NCI-H2196 (cell line): Measurements from ENCODE around the gene ANO10.
"Not testable (repeated sequence)": the region's sequence is repeated elsewhere in the genome, so short reads cannot be mapped to it uniquely, and the experiment has no call there.

Experiments
- DNase-seq: peaks from one replicate; lab custom pipeline; 2025; ENCODE audit not compliant: unreplicated experiment; lab: John Stamatoyannopoulos, UW

Gene ANO10

GRCh38 chr3:43379343-43379742 is 242.5 kb downstream of the ANO10 start:
- no peak for DNase-seq

DNA sequence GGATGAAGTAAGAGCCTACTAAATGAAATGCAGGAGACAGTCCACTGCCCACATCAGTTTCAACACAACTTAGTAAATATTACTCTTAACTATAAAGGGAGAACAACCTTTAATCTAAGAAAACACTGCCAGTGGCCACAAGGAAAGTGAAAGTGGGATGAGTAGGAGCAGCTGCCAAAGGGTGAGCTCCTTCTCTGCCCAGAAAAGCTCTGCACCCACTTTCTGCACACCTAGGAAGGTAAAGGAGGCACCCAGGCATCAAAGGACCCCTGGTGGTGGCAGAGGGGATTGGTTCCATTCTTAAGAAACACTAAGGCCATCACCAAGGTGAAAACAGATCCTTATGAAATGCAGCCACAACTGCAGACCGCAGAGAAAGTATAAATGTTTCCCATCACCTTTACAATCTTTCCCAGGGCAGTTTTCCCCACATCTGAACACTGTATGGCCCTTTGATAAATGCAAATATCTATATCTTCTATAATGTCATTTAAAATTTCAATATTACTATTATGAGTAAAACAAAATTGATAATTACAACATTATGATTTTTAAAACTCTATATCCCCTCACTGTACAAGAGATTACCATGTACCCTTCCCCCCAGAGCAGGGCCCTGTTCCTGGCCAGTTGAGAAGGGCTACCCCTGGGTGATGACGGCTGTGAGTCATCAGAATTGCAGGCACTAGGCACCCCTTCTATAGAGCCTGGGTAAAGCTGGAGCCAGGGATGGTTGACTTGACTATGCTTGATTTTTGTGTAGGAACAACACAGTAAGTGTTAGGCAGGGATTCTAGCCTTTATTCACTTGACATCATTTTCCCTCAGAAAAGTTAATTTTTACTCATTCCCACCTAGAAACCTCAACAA is 243.5 kb downstream of the ANO10 start:
- no peak for DNase-seq

DNA sequence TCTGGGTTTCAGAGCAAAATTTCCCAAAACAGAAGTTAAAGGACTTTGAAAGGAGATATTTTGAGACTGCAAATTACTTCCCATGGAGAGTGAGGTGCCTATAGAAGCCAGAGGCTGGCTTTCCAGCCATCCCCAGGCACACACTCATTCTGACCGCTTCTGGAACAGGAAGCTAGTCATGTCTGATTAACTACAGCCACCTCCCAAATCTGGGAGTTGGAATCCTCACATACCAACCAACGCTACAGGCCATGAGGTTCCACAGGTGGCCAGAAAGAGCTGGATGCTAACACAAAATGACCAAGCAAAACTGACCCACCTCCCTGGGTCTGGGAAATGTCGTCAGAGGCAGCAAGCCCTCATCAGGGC is 248.3 kb downstream of the ANO10 start:
- no peak for DNase-seq

- no peak for DNase-seq
These were observed 248.8 kb downstream of the ANO10 start for GRCh38 chr3:43372809-43373559.

DNA sequence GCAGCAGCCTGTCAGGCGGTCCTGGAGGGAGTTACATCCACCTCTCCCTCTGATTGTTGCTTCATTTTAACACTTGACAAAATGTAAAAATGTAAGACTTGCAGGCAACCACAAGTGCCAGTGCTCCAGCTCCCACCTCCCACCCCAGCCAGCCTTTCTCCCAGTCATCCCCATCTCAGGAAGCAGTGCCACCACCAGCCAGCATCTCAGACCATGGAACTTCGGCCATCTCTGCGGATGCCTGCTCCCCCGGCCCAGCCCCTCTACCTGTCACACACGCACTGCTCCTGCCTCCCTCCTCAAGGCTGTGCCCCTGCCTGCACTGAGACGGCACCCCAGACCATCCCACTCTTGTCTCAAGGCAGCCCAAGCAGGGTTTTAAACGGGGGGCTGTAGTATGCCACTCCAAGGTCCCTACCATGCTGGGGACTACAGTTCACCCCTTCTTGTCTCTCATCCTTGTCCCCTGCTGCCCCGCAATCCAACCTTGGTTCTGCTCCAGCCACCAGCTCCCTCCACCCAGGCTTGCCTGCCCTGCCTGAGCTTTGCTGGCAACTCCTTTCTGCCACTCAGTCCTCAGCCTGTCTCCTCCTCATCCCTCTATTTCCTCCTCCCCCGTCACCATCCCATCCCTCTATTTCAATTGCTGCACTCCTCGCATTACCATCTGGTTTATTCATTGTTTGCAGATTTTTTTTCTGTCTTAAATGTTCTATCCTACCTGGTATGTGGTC is 249.6 kb downstream of the ANO10 start:
- no peak for DNase-seq

GRCh38 chr3:43371494-43371893 is 250.3 kb downstream of the ANO10 start:
- no peak for DNase-seq

DNA sequence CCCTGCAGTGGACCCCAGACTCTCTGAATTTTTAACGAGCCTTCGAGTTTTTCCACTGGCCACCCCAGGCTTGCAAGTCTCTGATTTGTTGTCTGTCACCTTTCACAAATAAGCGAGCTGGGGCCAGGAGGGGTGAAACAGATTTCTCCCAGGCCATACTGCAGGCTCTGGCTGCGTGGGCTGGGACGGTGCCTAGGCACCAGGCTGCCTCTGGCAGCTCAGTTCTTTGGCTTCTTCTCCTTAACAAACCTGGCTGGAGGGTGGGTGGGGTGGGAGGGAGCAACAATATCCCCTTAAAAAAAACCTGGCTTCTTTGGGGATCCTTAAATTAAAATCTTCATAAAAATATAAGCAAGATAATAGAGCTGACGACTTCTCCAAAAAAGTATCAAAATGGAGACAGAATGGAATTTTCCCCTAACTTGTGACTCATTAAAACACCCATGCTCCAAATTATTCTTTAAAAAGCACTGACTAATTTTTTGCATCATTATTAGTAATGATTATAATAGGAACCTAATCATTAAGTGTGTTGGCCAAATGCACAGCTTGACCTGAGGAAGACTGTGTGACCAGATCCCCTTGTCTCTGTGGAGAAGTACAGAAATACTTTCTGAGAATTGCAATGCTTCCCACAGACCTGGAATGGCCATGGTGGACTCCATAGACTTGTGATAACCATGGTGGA is 251.4 kb downstream of the ANO10 start:
- no peak for DNase-seq

- no peak for DNase-seq
These were observed 252.2 kb downstream of the ANO10 start for GRCh38 chr3:43369404-43370292.

DNA sequence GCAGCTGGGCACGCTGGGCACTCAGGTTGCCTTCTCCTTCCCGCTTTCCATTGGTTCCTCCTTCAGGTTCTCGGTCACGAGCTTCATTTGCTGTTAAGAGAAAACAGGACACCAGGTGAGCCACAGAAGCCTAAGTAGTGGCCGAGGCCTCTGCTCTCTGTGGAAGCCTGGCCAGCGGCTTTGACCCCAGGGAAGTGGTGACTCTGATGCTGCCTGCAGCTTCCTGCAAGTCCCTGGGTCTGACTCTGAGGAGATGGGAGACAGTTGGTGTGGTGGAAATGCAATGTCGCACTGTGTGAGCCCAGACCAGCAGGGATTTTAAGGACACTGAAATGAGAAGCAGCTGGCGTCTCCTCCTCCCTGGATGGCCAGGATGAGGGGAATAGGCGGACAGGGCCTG is 254.9 kb downstream of the ANO10 start:
- no peak for DNase-seq

GRCh38 chr3:43366481-43366880 is 255.3 kb downstream of the ANO10 start:
- DNase-seq = no peak

DNA sequence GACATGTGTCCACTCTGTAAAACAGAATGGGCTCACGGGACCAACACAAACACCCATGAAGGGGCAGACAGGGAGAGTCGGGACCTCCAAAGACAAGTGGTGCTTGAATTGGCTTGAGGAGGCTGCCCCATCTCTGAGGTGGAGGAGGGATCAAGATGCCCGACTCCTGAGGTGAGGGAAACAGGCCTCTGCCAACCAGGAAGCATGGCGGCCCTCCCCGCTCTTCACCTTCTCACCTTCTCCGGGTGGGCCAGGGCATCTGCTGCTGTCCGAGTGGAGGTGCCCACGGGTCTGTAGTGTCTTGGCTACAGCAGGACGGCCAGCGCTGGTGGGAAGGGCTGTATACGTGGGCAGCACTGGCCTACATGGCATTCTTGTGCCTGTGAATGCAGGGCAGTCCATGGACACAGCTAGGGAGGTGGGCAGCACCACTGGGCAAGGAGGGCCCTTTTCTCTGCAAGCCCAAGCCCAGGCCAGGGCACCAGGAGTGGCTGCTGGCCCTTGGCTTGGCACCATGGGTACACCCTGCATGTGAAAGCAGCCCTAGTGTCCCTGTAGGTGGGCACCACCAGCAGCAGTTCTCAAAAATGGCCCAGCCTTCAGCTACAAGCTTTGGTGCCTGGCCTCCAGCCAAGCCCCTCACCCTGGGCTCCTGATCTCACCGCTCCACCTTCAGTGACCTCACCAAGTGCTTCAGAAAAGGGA is 256.1 kb downstream of the ANO10 start:
- DNase-seq = no peak

DNA sequence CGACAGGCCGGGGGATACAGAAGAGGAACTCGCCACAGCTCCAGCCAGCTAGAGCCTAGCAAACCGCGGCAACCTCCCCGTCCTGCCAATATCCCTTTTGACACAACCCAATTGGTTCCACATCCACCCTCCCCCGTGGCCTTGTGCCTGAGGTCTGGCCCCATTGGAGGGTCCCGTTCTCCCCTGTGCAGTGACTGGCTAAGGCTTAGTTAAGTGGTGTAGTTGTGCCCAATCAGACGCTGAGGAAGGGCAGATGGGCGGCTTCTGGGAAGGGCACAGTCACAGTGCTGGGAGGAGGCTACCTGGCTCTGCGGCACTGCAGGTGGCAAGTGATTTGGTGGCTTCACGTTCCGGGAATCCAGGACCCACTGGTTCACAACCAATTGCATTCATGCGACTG is 256.9 kb downstream of the ANO10 start:
- no peak for DNase-seq

GRCh38 chr3:43364494-43364893 is 257.3 kb downstream of the ANO10 start:
- DNase-seq = no peak

GRCh38 chr3:43363621-43364266 is 258.1 kb downstream of the ANO10 start:
- DNase-seq = no peak

DNA sequence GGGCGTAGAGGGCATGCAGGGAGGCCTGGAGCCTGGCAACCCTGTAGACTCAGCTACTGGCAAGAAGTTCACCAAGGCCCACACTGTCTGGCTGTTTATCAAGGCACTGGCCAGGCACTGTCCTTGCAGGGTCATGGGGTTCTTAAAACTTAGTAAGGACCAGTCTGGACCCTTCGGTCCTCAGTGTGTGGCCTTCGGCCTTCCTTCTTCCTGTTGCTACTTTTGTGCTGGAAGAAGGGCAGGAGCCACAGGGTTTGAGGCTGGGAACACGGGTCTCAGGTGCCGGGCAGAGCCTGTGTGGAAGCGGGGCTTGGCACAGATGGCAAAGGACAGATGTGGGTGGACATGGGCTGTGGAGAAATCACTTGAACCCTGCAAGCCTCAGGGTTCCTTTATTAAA is 258.9 kb downstream of the ANO10 start:
- no peak for DNase-seq

DNA sequence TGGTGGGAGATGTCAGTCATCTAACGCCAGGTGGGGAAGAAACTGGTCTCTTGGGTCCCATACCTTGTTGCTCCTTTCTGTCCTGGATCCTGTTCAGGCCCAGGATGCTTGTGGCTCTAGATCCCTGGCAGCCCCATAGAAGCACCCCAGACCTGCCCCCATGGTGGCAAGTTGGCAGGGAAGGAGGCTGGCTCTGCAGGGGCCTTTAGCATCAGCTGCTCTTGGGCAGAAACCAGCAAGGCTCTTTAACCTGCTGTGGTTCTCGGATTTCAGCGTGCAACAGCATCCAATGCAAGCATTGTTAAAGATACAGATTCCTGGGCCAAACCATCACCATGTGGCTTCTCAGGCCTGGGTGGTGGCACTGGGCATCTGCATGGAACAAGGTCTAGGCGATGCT is 259.6 kb downstream of the ANO10 start:
- DNase-seq = no peak

DNA sequence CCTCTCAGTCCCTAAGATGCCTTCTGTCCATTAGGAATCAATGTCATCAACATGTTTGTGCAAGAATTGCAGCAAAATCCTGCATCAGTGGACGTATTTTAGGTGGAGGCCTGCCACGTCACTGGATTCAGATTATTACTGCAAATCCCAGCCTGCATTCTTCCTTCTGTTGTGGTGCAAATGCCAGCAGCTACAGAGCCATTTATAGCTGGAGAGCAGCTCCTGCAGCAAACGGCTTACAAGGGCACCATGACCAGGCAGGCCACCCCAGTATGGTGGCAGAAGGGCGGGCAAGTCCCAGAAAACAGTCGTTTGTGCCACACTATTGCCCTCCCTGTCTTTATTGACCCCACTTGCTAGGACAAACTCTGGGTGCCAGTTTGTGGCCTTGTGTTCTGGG is 260.7 kb downstream of the ANO10 start:
- no peak for DNase-seq

- not testable (repeated sequence) for DNase-seq
These were observed 265.8 kb downstream of the ANO10 start for GRCh38 chr3:43356033-43356432.
